Liver (tissue), 3 donors: ENCODE data around the gene NPAS2.

ENCODE experiments used
- ATF3 ChIP-seq: IDR thresholded peaks from 2 replicates; pipeline ENCODE4 v1.6.1; 2016; ENCODE audit warnings: antibody characterized with exemption
- CTCF ChIP-seq: fragments of 150-350 bp; IDR thresholded peaks from 2 replicates; pipeline ENCODE4 v1.5.1; 2017; ENCODE audit warnings: improper control_type of control experiment, low read depth, low read length; ENCODE audit not compliant: missing input control
- EGR1 ChIP-seq, 2 donors: IDR thresholded peaks; 2 replicates each; pipeline ENCODE4 v1.6.1; 2016 to 2018; ENCODE audit warnings: antibody characterized with exemption in 2 of 2, low read depth in 2 of 2
- GABPA ChIP-seq, 2 donors: IDR thresholded peaks in 1 of 2; conservative IDR thresholded peaks in 1 of 2; 2 replicates each; pipeline ENCODE4 v1.6.1; 2016; ENCODE audit warnings: antibody characterized with exemption in 2 of 2, mild to moderate bottlenecking in 1 of 2, moderate library complexity in 1 of 2
- MAX ChIP-seq: IDR thresholded peaks from 2 replicates; pipeline ENCODE4 v1.6.1; 2016; ENCODE audit warnings: antibody characterized with exemption
- NR2F2 ChIP-seq: IDR thresholded peaks from 2 replicates; pipeline ENCODE4 v1.6.1; 2016; ENCODE audit warnings: antibody characterized with exemption
- REST ChIP-seq: IDR thresholded peaks from 2 replicates; pipeline ENCODE4 v1.6.1; 2016; ENCODE audit warnings: antibody characterized with exemption, mild to moderate bottlenecking
- RXRA ChIP-seq, 2 donors: IDR thresholded peaks; 2 replicates each; pipeline ENCODE4 v1.6.1; 2017 to 2018; ENCODE audit warnings: antibody characterized with exemption in 2 of 2, mild to moderate bottlenecking in 1 of 2
- SP1 ChIP-seq: IDR thresholded peaks from 2 replicates; pipeline ENCODE4 v1.6.1; 2018; ENCODE audit warnings: antibody characterized with exemption, mild to moderate bottlenecking
- ZBTB33 ChIP-seq: IDR thresholded peaks from 2 replicates; pipeline ENCODE4 v1.6.1; 2016; ENCODE audit warnings: antibody characterized with exemption
- donor health status: healthy.
- donor health status: healthy.

- no peak for TF ChIP-seq CTCF
- no peak for TF ChIP-seq REST
- no peak for TF ChIP-seq MAX
- TF ChIP-seq ZBTB33: no peak
- no peak for TF ChIP-seq ATF3
- TF ChIP-seq EGR1 (IDR thresholded peaks at IDR 0.05; ENCODE audit: low read depth in 2 of 2): no peak
- TF ChIP-seq NR2F2: no peak
- TF ChIP-seq GABPA (IDR thresholded peaks at IDR 0.05 in 1 of 2, conservative IDR thresholded peaks at IDR 0.05 in 1 of 2): no peak
- no peak for TF ChIP-seq SP1
- TF ChIP-seq RXRA (IDR thresholded peaks at IDR 0.05): no peak
These were observed 59.4 kb downstream of the NPAS2 start for GRCh38 chr2:100879296-100879695.
